ENCODE data around the gene FAM217B. TPM values are rescaled to one million over a fixed set of nuclear protein-coding genes. Genes with fewer than 3 reads are reported as not detected.

FAM217B gene
- total RNA-seq, 1 donor from 2014 or later, result 5.8 TPM

- Histone ChIP-seq H3K27me3 (no peaks in the 10 kb centered on the region), H2AFZ (replicated peaks) (no peak overlapping the region), H4K20me1 (ENCODE audit: low read depth) (no peaks in the 10 kb centered on the region), H3K79me2 (ENCODE audit: low read depth) (no peaks in the 10 kb centered on the region), H3K9ac (no peak overlapping the region), H3K36me3 (no peaks in the 10 kb centered on the region), H3K4me3 (no peak overlapping the region), H3K4me1 (peaks cover 4% of the 10 kb centered on the region), H3K27ac (no peak overlapping the region), H3F3A (ENCODE audit: low read depth) (no peaks in the 10 kb centered on the region), H3K9me3 (ENCODE audit: low read depth) (no peaks in the 10 kb centered on the region), H3K4me2 (no peak overlapping the region)
- Mint-ChIP-seq H3K27ac (no peak overlapping the region), H3K36me3 (no peaks in the 10 kb centered on the region), H3K9me3 (no peaks in the 10 kb centered on the region), H3K4me3 (no peak overlapping the region), H3K4me1 (peaks cover 7% of the 10 kb centered on the region), H3K27me3 (ENCODE audit: insufficient read depth, low read depth) (peaks cover 7% of the 10 kb centered on the region)
- DNase-seq (ENCODE audit: low spot score), result no peak
- TF ChIP-seq EZH2 (IDR thresholded peaks at IDR 0.05) (no peak), CTCF (IDR thresholded peaks at IDR 0.05) (no peak), EZH2phosphoT487 (IDR thresholded peaks at IDR 0.05) (no peak)
Observed at GRCh38 chr20:59996108-59996507, 55.9 kb downstream of the FAM217B start.

GRCh38 chr20:59997896-59998295, 57.7 kb downstream of the FAM217B start:
- Histone ChIP-seq H3K79me2 (ENCODE audit: low read depth) (no peaks in the 10 kb centered on the region), H3K4me1 (peaks cover 4% of the 10 kb centered on the region), H3K27me3 (no peaks in the 10 kb centered on the region), H3K36me3 (no peaks in the 10 kb centered on the region), H3K9ac (no peak overlapping the region), H3K9me3 (ENCODE audit: low read depth) (no peaks in the 10 kb centered on the region), H4K20me1 (ENCODE audit: low read depth) (no peaks in the 10 kb centered on the region), H3F3A (ENCODE audit: low read depth) (no peaks in the 10 kb centered on the region), H3K4me3 (no peak overlapping the region), H2AFZ (replicated peaks) (no peak overlapping the region), H3K4me2 (no peak overlapping the region), H3K27ac (no peak overlapping the region)
- Mint-ChIP-seq H3K36me3 (no peaks in the 10 kb centered on the region), H3K27me3 (ENCODE audit: insufficient read depth, low read depth) (peaks cover 7% of the 10 kb centered on the region), H3K9me3 (no peaks in the 10 kb centered on the region), H3K4me3 (no peak overlapping the region), H3K27ac (no peak overlapping the region), H3K4me1 (peaks cover 12% of the 10 kb centered on the region)
- TF ChIP-seq EZH2phosphoT487 (IDR thresholded peaks at IDR 0.05) (no peak), CTCF (IDR thresholded peaks at IDR 0.05) (no peak), EZH2 (IDR thresholded peaks at IDR 0.05) (no peak)
- DNase-seq (ENCODE audit: low spot score), result no peak

Other genes starting within 250 kb of the FAM217B start
- 0.06 and 0.88 TPM in 2 replicates for gene SYCP2, start 6.8 kb upstream of the FAM217B start, total RNA-seq (ENCODE audit: low replicate concordance)
- 0.28 and 0.30 TPM in 2 replicates for gene PPP1R3D, start 84 bp upstream of the FAM217B start, total RNA-seq (ENCODE audit: low replicate concordance)
- 0.09 TPM in 1 of 2 replicates, not detected in the other for gene CDH26, start 18.0 kb downstream of the FAM217B start, total RNA-seq (ENCODE audit: low replicate concordance)

All from neural progenitor cell (in vitro differentiated cells).